ENCODE data around the gene KIF1B. TPM values are rescaled to one million over a fixed set of nuclear protein-coding genes. Genes with fewer than 3 reads are reported as not detected.

The KIF1B gene
- total and polyA plus RNA-seq, 7 donors = 31.8 to 391 (median 326) TPM

- Histone ChIP-seq H3K27ac (peak overlapping the region; percentile 50), H3K9me3 (no peaks in the 10 kb centered on the region), H3K4me3 (no peak overlapping the region), H3K27me3 (ENCODE audit: insufficient read depth in 3 of 3, low read length in 2 of 3) (no peaks in the 10 kb centered on the region), H3K4me1 (peaks cover 41% of the 10 kb centered on the region), H3K36me3 (ENCODE audit: insufficient read depth in 1 of 2, low read depth in 1 of 2) (peaks cover 0 to 65% of the 10 kb centered on the region in 2 donors)
- no peak for TF ChIP-seq CTCF (IDR thresholded peaks at IDR 0.05)
- no peak for DNase-seq
- intact Hi-C loops (cut with DNase I) = no loop called here
- 76 to 80% (median 78%) methylated on average over 11 of the region's 11 CpGs for WGBS, 3 donors
- peak in 1 of 4 donors; percentile 4 for ATAC-seq
Observed at GRCh38 chr1:10304295-10304694, 93.9 kb downstream of the KIF1B start.

DNA sequence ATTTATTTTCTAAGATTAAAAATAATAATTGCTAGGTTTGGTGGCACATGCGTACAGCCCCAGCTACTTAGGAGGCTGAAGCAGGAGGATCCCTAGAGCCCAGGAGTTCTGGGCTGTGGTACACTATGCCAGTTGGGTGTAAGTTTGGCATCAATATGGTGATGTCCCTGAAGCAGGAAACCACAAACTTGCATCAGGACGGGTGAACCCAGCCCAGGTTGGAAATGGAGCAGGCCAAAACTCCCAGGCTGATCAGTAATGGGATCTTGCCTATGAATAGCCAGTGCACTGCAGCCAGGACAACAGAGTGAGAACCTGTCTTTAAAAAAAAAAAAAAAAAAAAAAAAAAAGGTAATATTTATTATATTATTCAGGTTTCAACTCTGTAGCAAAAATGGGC, 96.1 kb downstream of the KIF1B start:
- Histone ChIP-seq H3K4me3 (no peak overlapping the region), H3K27ac (peak overlapping the region; percentile 88), H3K4me1 (peaks cover 63% of the 10 kb centered on the region), H3K27me3 (ENCODE audit: insufficient read depth in 3 of 3, low read length in 2 of 3) (no peaks in the 10 kb centered on the region), H3K9me3 (no peaks in the 10 kb centered on the region), H3K36me3 (ENCODE audit: insufficient read depth in 1 of 2, low read depth in 1 of 2) (peaks cover 0 to 48% of the 10 kb centered on the region in 2 donors)
- DNase-seq = peak; percentile 44 to 62
- no peak for TF ChIP-seq CTCF (IDR thresholded peaks at IDR 0.05)
- WGBS, 3 donors = 41 to 61% (median 48%) methylated on average over 2 of the region's 2 CpGs
- peak; percentile 63 to 79 (median 73) for ATAC-seq
- intact Hi-C loops (cut with DNase I) = no loop called here

GRCh38 chr1:10308001-10308400, 97.6 kb downstream of the KIF1B start:
- Histone ChIP-seq H3K27me3 (ENCODE audit: insufficient read depth in 3 of 3, low read length in 2 of 3) (no peaks in the 10 kb centered on the region), H3K9me3 (no peaks in the 10 kb centered on the region), H3K27ac (peak overlapping the region; percentile 88), H3K4me3 (no peak overlapping the region), H3K4me1 (peaks cover 70% of the 10 kb centered on the region), H3K36me3 (ENCODE audit: insufficient read depth in 1 of 2, low read depth in 1 of 2) (peaks cover 0 to 32% of the 10 kb centered on the region in 2 donors)
- ATAC-seq (no peak), DNase-seq (no peak)
- intact Hi-C loops (cut with DNase I) = no loop called here
- WGBS, 3 donors = 51 to 61% (median 59%) methylated on average over 3 of the region's 3 CpGs
- no peak for TF ChIP-seq CTCF (IDR thresholded peaks at IDR 0.05)

GRCh38 chr1:10309243-10310011, 99.1 kb downstream of the KIF1B start:
- Histone ChIP-seq H3K4me3 (no peak overlapping the region), H3K9me3 (no peaks in the 10 kb centered on the region), H3K27ac (peak overlapping the region; percentile 88), H3K27me3 (ENCODE audit: insufficient read depth in 3 of 3, low read length in 2 of 3) (no peaks in the 10 kb centered on the region), H3K36me3 (ENCODE audit: insufficient read depth in 1 of 2, low read depth in 1 of 2) (peaks cover 0 to 18% of the 10 kb centered on the region in 2 donors), H3K4me1 (peaks cover 70% of the 10 kb centered on the region)
- intact Hi-C loops (cut with DNase I) = loop anchor here in 1 of 2 donors (5.0 kb wide), 1 partner anchor 102 kb away; no protein-coding TSS in a partner anchor
- ATAC-seq = peak in 3 of 4 donors; percentile 31 to 36 (median 31)
- no peak for TF ChIP-seq CTCF (IDR thresholded peaks at IDR 0.05)
- DNase-seq = no peak
- WGBS, 3 donors = 31 to 51% (median 45%) methylated on average over 6 of the region's 6 CpGs
